Fibroblast of upper back skin (primary cell): ENCODE measurements around the gene SHD.
"Not testable (repeated sequence)": the region's sequence is repeated elsewhere in the genome, so short reads cannot be mapped to it uniquely, and the experiment has no call there.

ENCODE experiments used
- DNase-seq: peaks from one replicate; pipeline ENCODE4 v3.0.0-alpha.2; 2013

Gene SHD

DNA sequence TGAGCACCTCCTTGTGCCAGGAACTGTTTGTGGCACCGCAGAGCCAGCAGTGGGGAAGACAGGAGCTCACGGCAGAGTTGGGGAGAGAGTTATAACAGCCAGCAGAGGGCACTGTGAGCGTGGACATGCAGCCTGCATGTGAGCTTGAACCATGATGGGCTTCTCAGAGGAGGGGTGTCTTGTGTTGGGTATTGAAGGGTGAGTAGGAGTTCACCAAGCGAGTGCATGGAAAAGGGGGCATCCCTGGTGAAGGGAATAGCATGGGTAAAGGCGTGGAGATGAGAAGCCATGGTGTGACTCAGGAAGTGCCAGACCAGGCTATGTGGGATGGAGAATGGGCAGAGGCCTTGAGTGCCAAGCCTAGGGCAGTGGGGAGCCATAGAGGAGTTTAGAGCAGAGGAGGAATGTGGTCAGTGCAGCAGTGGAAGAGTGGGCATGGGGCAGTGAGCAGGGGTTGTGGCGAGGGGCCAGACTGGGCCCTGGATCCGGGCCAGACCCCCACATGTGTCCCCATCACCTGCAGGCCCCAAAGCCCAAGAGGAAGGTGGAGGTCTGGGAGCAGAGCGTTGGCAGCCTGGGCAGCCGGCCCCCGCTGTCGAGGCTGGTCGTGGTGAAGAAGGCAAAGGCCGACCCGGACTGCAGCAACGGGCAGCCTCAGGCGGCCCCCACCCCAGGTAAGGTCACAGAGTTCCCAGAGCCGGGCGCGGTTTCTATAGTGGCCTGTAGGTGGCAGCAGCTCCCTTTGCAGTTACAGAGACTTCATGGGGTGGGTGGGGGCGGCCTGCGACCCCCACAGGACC is 11.8 kb upstream of the SHD start:
- peak; percentile 25 for DNase-seq

DNA sequence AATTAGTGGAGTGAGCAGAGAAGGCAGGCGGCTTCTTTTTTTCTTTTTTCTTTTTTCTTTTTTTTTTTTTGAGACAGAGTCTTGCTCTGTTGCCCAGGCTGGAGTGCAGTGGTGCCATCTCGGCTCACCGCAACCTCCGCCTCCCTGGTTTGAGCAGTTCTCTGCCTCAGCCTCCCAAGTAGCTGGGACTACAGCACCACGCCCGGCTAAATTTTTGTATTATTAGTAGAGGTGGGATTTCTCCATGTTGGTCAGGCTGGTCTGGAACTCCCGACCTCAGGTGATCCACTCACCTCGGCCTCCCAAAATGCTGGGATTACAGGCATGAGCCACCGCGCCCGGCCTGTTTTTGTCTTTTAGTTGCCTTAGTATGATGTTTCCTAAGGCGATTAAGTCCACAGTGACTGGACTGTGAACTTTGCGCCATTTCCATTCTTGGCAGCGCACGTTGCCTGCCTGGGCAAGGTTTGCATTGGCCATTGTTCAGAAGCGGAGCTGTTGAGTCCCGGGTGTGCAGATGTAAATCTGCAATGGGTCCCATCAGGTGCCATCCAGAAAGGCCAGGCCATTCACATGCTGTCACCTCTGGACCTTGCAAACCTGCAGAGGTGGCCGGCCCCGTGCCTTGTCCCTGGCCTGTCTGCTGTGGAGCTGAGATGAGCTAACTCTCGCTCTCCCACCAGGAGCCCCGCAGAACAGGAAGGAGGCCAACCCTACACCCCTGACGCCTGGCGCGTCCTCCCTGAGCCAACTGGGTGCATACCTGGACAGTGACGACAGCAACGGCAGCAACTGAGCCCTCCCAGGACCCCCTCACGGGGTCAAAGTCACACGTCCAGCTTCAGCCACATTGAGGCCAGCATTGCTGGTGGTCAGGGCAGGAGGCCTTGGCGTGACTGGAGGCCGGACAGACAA is 10.9 kb upstream of the SHD start:
- DNase-seq: no peak

DNA sequence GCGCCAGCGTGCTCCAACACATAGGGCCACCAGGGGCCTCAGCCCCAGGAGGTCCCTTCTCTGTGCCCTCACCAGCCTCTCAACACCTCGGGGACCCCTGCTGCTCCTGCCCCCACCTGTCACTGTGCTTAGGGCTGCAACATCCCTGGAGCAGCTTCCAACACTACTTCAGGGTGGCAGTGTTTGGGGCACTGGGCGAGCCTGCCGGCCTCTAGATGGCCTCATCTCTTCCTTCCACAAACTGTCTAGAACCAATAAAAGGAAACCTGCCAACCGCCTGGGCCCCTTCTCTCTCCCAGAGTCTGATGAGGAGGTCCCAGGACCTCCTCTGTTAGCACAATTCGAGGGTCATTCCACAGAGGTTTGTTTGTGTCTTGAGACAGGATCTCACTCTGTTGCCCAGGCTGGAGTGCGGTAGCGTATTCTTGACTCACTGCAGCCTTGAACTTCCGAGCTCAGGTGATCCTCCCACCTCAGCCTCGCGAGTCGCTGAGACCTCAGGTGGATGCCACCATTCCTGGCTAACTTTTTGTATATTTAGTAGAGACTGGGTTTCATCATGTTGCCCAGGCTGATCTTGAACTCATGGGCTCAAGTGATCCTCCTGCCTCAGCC is 10.1 kb upstream of the SHD start:
- no peak for DNase-seq

DNA sequence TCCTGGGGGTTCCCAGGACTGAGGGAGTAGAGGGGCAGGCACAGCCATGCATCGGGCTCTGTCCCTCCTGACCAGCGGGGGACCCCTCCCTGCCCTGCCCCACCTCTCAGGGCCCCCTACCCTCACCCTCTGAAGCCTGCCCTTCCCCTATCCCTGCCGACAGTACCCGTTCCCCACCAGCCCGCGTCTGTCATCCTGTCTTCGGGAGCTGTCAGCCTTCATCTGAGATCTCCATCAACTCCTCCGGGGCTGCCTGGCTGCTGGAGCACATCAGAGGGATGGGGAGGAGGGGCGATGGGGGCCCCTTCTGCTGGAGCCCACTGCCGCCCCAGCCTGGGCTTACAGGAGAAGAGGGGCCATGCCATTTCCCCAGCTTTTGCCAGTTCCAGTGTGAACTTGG is 6.2 kb upstream of the SHD start:
- DNase-seq: no peak

DNA sequence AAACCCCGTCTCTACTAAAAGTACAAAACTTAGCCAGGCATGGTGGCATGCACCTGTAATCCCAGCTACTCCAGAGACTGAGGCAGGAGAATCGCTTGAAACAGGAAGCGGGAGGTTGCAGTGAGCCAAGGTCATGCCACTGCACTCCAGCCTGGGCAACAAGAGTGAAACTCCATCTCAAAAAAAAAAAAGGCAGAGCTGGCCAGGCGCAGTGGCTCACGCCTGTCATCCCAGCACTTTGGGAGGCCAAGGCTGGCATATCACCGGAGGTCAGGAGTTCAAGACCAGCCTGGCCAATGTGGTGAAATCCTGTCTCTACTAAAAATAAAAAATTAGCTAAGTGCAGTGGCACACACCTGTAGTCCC is 4.8 kb upstream of the SHD start:
- not testable (repeated sequence) for DNase-seq

DNA sequence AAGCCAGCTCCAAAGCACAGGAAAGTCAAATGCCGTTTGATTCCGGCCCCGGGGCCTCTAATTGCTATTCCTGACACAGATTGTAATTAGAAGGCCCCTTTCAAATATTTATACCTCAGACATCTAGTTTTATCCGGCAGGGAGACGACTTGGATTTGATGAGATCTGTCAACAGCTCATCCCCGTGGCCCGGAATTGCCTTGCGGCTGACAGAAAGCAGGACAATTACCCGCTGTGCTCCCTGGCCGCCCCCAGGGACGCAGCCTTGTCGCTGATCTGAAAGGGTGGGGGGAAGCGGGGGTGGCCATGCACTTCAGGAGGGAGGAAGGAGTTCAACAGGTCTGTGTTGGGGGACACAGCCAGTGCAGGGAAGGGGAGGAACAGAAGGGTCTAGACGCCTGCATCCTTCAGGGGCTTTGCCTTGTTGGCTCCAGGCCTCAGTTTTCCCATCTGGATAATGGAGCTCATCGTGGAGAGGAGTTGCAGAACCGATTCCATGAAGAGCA is 1.8 kb upstream of the SHD start:
- no peak for DNase-seq

DNA sequence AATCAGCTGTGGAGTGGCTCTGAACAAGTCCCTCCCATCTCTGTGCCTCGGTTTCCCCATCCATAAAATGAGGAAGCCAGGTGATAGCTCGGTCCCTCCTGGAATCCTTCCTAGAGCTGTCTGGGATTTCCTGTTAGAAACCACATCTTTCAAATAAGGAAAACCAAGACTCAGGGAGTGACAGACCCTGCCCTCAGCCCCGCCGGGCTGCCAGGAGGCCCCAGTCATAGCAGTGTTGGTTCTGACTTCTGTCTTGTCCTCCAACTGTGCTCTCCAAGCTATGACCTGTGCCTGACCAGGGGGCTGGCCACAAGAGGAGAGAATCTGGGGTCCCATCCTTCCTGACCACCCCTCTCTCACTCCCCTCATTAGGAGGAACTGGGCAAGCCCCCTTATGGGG is 1.1 kb upstream of the SHD start:
- no peak for DNase-seq

DNA sequence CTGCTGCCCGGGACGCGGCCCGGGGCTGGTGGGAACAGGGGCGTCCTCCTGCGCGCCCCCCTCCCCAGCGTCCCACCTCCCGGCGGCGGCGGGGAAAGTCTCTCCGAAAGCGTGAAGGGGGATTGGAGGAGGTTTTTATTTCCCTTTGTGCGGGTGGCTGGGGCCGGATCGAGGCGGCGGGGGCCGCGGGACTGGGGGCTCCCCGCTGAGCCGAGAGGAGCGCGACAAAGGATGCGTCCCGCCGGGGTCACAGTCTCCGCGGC is 132 bp downstream of the SHD start:
- DNase-seq: no peak

DNA sequence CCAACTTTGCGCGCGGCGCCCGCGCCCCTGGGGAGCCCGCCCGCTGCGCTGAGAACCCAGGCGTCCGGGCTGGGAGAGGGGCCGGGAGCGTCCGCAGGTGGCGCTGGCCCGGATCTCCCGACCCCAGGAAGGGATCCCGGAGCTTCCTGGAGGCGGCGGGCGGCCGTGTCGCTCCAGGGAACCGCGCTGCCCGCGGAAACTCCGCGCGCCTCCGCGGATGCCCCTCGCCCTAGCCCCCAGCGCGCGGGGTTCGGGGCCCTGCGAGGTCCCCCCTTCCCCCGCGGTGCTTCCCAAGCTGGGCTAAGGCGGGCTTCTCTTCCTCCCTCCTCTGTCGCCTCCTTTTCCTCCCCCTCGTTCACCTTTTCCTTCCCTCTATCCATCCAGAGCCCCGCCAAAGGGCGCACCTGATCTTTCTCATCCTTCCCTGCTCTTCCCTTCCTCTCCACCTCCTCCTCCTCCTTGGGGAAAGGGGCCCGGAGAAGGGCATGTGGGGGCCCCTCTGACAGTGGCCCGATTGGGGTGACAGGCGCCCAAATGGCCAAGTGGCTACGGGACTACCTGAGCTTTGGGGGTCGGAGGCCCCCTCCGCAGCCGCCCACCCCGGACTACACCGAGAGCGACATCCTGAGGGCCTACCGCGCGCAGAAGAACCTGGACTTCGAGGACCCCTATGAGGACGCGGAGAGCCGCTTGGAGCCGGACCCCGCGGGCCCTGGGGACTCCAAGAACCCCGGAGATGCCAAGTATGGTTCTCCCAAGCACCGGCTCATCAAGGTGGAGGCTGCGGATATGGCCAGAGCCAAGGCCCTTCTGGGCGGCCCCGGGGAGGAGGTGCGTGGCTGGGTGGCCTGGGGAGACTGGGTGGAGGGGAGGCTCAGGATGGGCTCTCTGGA is 710 bp downstream of the SHD start:
- DNase-seq: no peak

DNA sequence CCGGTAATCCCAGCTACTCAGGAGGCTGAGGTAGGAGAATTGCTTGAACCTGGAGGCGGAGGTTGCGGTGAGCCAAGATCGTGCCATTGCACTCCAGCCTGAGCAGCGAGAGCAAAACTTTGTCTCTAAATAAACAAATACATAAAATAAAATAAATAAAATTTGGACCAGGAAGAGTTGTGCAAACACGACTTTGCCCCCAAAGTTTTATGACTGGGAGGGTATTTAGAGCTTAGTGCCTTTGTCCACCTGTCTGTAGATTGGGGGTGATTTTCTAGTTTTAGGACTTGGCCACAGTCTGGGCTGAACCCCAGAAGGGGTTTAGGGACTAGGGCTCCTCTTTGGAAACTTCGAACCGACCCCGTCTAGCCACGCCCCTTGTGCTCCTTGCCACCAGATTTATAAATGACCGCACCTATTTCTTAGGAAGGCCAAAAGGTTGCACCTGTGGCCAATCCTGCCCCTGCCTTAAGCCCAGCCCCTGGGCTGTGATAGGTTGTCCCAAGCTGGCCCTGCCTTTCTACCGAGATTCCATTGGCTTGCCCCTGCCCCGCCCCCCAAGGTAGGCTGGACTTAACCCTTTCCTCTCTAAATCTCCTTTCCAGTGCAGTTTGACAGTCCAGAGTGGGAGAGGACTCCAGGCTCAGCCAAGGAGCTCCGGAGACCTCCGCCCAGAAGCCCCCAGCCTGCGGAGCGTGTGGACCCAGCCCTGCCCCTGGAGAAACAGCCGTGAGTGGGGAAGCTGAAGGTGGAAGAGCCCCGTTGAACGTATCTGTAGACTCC is 5.3 kb downstream of the SHD start:
- no peak for DNase-seq

DNA sequence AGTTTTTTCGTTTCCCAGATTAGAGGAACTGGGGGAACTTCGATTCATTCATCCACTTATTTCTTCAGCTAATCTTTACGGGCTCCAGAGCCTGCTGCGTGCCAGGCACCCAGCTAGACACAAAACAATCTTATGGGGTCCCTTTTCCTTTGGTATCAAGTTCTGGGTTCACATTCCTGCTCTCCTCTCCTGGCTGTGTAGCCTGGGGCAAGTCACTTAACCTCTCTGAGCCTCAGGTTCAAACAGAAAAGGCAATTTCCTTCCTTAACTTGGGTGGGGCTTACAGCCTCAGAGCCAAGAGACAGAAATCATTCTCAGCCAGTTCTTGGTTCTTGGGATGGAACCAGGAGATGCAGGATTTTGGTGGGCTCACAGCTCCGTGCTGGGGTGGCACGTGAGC is 5.9 kb downstream of the SHD start:
- no peak for DNase-seq

DNA sequence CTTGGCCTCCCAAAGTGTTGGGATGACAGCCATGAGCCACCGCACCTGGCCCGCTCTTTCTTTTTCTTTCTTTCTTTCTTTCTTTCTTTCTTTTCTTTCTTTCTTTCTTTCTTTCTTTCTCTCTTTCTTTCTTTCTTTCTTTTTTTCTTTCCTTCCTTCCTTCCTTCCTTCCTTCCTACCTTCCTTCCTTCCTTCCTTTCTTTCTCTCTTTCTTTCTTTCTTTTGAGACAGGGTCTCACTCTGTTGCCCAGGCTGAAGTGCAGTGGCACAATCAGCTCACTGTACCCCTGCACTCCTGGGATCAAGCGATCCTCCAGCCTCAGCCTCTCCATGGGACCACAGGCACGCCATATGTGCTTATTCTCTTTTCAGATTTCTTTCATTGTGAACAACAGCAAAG is 7.1 kb downstream of the SHD start:
- DNase-seq: not testable (repeated sequence)

DNA sequence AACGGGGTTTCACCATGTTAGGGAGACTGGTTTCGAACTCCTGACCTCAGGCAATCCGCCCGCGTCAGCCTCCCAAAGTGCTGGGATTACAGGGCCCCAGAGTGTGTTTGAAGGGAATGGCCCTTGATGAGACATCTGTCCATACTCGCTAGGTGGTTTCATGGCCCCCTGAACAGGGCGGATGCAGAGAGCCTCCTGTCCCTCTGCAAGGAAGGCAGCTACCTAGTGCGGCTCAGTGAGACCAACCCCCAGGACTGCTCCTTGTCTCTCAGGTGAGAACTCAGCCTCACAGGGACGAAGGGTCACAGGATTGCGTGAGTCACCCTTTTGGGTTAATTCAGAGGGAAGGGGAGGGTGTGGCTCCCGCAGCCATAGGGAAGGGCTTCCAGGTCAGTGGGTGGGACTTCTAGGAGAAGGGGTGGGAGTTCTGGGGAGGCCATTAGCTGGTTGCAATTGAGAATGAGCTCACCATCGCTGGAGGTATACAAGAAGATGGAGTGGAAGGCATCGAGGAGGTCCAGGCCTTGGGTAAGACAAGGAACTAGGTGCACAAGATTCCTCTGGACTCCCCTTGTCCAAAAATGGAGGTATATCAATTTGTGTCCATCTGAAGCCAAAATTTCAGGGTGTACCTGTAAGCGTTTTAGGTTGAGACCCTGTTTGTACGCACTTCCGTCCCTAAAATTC is 9.2 kb downstream of the SHD start:
- no peak for DNase-seq

DNA sequence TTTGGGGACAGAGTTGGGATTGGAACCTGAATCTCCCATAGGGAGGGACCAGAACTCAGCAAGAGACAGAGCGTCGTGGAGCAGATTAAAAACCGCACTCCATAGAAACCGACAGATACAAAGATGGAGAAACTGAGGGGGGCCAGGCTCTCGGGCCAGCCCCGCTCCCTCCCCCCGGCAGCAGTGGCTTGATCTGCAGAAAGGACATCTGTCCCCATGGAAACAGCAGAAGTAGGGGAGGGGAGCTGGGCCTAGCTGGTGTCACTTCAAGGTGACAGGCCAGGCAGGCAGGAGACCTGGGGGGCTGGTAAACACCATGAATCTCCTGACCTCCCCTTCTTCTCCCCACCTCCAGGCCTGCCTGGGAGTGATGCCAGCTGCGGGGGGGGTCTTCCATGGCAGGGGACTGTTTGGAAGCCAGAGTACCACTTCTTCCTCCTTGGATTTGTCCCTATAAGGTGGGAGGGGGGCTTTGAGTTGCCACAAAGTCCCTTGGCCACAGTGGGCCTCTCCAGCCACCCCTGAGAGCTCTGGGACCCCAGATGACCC is 12.2 kb downstream of the SHD start:
- no peak for DNase-seq

DNA sequence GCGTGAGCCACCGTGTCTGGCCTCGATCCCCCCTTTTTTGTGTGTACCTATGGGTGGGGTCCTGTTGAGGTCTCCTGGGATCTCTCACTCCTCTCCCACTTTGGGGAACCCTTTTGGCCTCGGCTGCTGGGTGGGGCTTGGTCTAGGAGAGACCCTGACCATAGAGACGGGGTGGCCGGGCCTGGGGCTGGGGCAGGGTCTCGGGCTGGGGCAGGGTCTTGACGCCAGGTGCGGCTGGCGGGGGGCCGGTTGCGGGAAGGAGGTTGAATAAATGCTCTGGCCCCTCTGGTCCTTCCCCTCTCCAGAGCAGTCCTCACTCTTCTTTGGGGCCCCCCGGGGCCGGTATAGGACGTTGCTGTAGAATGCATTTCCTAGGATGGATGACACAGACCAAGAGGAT is 13.4 kb downstream of the SHD start:
- DNase-seq: no peak

DNA sequence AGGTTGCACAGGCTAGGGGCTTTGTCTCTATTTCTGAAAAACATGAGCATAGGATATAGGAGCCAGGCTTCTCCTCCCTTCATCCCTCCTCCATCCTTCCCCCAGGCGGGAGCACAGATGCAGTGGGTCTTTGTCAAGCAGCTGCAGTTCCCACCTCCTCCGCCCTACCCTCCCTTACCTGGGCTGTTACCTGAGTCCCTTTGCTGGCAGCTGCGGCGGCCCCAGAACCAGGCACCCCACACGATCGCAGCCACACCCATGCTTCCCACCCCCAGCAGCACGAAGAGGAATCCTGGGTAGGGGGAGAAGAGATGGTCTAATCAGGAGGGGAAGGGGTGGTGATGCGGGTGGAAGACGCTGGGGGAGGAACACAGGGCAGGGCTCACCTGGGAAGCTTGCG is 15.3 kb downstream of the SHD start:
- no peak for DNase-seq

DNA sequence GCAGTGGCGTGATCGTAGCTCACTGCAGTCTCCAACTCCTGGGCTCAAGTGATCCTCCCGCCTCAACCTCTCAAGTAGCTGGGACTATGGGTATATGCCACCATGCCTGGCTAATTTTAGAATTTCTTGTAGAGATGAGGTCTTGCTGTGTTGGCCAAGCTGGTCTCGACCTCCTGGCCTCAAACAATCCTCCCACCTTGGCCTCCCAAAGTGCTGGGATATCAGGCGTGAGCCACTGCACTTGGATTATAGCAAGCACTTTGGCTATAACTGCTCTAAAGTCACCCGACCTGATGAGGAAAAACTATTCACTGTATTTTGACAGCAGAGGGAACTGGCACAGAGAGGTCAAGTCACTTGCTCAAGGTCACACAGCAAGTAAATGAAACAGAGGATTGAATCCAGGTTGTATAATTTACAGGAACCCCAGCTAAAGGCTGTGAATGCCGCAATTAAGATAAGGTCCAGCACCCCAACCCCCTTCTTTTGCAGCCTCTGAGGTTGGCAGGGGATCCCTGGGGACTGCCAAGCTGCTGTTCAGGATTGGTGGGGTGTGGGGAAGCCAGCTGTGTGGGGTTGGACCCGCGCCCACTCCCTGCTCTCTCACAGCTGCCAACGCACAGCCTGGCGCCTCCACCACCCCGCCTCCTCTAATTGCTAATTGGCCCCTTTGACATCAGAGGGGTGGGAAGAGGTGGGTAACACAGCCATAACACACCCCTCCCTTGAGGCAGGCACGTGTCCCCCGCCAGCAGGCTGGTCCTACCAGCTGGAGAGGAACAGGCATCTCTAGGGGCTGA is 17.1 kb downstream of the SHD start:
- DNase-seq: no peak

DNA sequence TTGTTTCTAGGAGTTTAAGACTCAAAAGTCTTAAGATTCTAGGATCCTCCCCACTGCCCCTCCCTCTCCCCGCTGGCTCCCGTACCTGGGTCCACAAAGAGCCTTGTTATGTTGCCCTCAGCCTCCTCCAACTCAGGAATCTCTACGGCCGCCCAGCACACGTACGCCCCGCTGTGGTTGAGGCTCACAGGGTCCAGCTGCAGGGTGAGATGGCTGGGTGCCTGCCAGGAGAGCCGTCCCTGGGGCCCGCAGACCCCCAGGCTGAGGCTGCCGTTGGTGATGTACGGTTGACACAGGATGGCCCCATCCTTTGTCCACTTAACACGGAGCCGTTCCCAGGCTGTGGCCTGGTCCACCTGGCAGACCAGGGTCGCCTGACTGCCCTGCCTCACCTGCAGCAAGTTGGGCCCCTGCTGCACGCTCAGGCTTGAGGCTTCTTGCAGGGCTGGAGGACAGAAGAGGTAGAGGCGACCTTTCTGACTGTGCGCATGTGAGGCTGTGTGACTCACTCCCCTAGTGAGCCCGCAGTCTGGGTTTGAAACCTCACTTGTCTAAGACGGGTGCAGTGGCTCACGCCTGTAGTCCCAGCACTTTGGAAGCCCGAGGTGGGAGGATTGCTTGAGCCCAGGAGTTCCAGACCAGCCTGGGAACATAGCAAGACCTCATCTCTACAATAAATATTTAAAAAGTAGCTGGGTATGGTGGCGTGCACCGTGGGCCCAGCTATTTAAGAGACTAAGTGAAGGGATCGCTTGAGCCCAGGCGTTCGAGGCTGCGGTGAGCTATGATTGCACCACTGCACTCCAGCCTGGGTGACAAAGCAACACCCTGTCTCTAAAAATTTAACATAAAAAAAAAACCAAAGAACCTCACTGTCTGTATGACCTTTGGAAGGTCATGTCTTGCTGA is 19.1 kb downstream of the SHD start:
- DNase-seq: no peak
